K562 (cell line): Measurements from ENCODE around the gene ZNF646. TPM values are rescaled to one million over a fixed set of nuclear protein-coding genes. Genes with fewer than 3 reads are reported as not detected.

Experiments used
- E2F8 ChIP-seq: fragments of 450-650 bp; IDR thresholded peaks from 2 replicates; pipeline ENCODE4 v1.7.1; 2018; ENCODE audit warnings: mild to moderate bottlenecking, low read depth; ENCODE audit not compliant: partially characterized antibody
- HSF4 ChIP-seq: fragments of 250-450 bp; sonication (Bioruptor Pico); IDR thresholded peaks from 2 replicates; pipeline ENCODE4 v2.1.2; 2022; ENCODE audit warnings: mild to moderate bottlenecking, moderate library complexity, borderline replicate concordance
- PTBP1 ChIP-seq: fragments of 200-400 bp; formaldehyde crosslinking; IDR thresholded peaks from 2 replicates; pipeline ENCODE4 v1.6.1; 2017; ENCODE audit warnings: low read depth, low read length
- RBBP5 ChIP-seq: fragments of 200-600 bp; sonication (generic); IDR thresholded peaks from 2 replicates; pipeline ENCODE4 v1.6.1; 2012; ENCODE audit warnings: borderline replicate concordance, mild to moderate bottlenecking, low read length, control low read depth, inconsistent platforms; ENCODE audit not compliant: insufficient read depth, poor library complexity, severe bottlenecking
- RFX5 ChIP-seq: IDR thresholded peaks from 2 replicates; pipeline ENCODE4 v1.6.1; 2011; ENCODE audit warnings: low read depth, mild to moderate bottlenecking, improper control_type of control experiment, low read length
- RUNX1 ChIP-seq: sonication (generic); IDR thresholded peaks from 2 replicates; pipeline ENCODE4 v1.6.1; 2016; ENCODE audit warnings: antibody characterized with exemption, low read depth
- STAG1 ChIP-seq: sonication (generic); formaldehyde crosslinking; IDR thresholded peaks from 2 replicates; pipeline ENCODE4 v1.5.0; 2020; ENCODE audit warnings: missing genetic modification reagents, borderline replicate concordance
- TAL1 ChIP-seq: fragments of 450-650 bp; IDR thresholded peaks from 2 replicates; pipeline ENCODE4 v1.6.1; 2016; ENCODE audit warnings: mild to moderate bottlenecking
- ZNF408 ChIP-seq: fragments of 250-450 bp; sonication (Bioruptor Pico); IDR thresholded peaks from 2 replicates; pipeline ENCODE4 v1.4.0; 2020; ENCODE audit warnings: low read depth, mild to moderate bottlenecking, moderate library complexity
- ZNF644 ChIP-seq: fragments of 200-800 bp; sonication (Bioruptor generic); IDR thresholded peaks from 2 replicates; pipeline ENCODE4 v1.6.1; 2016; ENCODE audit warnings: low read depth, missing genetic modification characterization, missing compliant biosample characterization
- ZNF695 ChIP-seq: fragments of 450-650 bp; formaldehyde crosslinking; IDR thresholded peaks from 2 replicates; pipeline ENCODE4 v1.4.0; 2020; ENCODE audit warnings: mild to moderate bottlenecking, moderate library complexity
- polyA plus RNA-seq, 8 experiments: library from polyadenylated mRNA; depleted of rRNA in 4 of 8; stranded (reverse) in 5 of 8; unstranded in 3 of 8; fragments of >200 nt; fragmentation: Nextera tagmentation in 2 of 8; fragmentation: Illumina TruSeq in 1 of 8; extraction: Ambion mirVana in 2 of 8; extraction: Trizol in 1 of 8; gene quantifications; 2 replicates each; pipeline versions ENCODE4 v1.2.1 to v1.2.3, GENCODE V29; 2011 to 2014; ENCODE audit warnings: inconsistent platforms in 1 of 8, missing spikeins in 1 of 8
- total RNA-seq, 7 experiments: library from RNA; depleted of rRNA in 6 of 7; stranded (reverse); fragments of >200 nt in 6 of 7; fragmentation: Illumina TruSeq in 2 of 7; extraction: Trizol in 2 of 7; gene quantifications; 2 replicates each; pipeline versions ENCODE4 v1.2.1 to v1.2.3, GENCODE V29; 2011 to 2021; ENCODE audit warnings: low replicate concordance in 1 of 7
- TF ChIP-seq, protein P1 (sequence below): fragments of 450-650 bp; IDR thresholded peaks from 2 replicates; pipeline ENCODE4 v1.6.1; 2016
- TF ChIP-seq, protein P2 (sequence below), 3 experiments: fragments of 200-800 bp in 1 of 3; fragments of 250-450 bp in 1 of 3; fragments of 450-650 bp in 1 of 3; sonication (Bioruptor Pico) in 1 of 3; sonication (Bioruptor generic) in 1 of 3; formaldehyde crosslinking in 1 of 3; IDR thresholded peaks; 2 replicates each; pipeline versions ENCODE4 v1.6.1 to v1.8.0; 2016 to 2022; ENCODE audit warnings: mild to moderate bottlenecking in 2 of 3, missing genetic modification characterization in 2 of 3, missing compliant biosample characterization in 1 of 3, moderate library complexity in 1 of 3
- TF ChIP-seq, protein P3 (sequence below): fragments of 250-450 bp; sonication (Bioruptor Pico); IDR thresholded peaks from 2 replicates; pipeline ENCODE4 v1.8.0; 2022; ENCODE audit warnings: inconsistent platforms, mild to moderate bottlenecking, moderate library complexity, borderline replicate concordance
- TF ChIP-seq, protein P4 (sequence below): sonication (generic); formaldehyde crosslinking; IDR thresholded peaks from 2 replicates; pipeline ENCODE4 v1.4.0; 2020; ENCODE audit warnings: mild to moderate bottlenecking, missing genetic modification reagents

Gene ZNF646
- total and polyA plus RNA-seq, 9 of the 15 experiments (the other 6 are each of a cell fraction or from before 2014, with no cell fraction given): 0.08 to 20.6 (median 8.0) TPM

GRCh38 chr16:31073142-31073969, 866 bp upstream of the ZNF646 start (continued):
- TF ChIP-seq, protein P1, sequence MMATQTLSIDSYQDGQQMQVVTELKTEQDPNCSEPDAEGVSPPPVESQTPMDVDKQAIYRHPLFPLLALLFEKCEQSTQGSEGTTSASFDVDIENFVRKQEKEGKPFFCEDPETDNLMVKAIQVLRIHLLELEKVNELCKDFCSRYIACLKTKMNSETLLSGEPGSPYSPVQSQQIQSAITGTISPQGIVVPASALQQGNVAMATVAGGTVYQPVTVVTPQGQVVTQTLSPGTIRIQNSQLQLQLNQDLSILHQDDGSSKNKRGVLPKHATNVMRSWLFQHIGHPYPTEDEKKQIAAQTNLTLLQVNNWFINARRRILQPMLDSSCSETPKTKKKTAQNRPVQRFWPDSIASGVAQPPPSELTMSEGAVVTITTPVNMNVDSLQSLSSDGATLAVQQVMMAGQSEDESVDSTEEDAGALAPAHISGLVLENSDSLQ: no peak
- TF ChIP-seq E2F8: no peak
- TF ChIP-seq ZNF695 (CRISPR knock-in tag): no peak
- TF ChIP-seq, protein P2, sequence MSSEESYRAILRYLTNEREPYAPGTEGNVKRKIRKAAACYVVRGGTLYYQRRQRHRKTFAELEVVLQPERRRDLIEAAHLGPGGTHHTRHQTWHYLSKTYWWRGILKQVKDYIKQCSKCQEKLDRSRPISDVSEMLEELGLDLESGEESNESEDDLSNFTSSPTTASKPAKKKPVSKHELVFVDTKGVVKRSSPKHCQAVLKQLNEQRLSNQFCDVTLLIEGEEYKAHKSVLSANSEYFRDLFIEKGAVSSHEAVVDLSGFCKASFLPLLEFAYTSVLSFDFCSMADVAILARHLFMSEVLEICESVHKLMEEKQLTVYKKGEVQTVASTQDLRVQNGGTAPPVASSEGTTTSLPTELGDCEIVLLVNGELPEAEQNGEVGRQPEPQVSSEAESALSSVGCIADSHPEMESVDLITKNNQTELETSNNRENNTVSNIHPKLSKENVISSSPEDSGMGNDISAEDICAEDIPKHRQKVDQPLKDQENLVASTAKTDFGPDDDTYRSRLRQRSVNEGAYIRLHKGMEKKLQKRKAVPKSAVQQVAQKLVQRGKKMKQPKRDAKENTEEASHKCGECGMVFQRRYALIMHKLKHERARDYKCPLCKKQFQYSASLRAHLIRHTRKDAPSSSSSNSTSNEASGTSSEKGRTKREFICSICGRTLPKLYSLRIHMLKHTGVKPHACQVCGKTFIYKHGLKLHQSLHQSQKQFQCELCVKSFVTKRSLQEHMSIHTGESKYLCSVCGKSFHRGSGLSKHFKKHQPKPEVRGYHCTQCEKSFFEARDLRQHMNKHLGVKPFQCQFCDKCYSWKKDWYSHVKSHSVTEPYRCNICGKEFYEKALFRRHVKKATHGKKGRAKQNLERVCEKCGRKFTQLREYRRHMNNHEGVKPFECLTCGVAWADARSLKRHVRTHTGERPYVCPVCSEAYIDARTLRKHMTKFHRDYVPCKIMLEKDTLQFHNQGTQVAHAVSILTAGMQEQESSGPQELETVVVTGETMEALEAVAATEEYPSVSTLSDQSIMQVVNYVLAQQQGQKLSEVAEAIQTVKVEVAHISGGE (CRISPR knock-in tag; IDR thresholded peaks at IDR 0.05): peak in 1 of 3 experiments; percentile 74; a peak in 2 of 6 replicates
- TF ChIP-seq RUNX1: no peak
- TF ChIP-seq PTBP1: 0 out of 2 replicates have a peak, but pooled peaks have one; percentile 39
- TF ChIP-seq, protein P3, sequence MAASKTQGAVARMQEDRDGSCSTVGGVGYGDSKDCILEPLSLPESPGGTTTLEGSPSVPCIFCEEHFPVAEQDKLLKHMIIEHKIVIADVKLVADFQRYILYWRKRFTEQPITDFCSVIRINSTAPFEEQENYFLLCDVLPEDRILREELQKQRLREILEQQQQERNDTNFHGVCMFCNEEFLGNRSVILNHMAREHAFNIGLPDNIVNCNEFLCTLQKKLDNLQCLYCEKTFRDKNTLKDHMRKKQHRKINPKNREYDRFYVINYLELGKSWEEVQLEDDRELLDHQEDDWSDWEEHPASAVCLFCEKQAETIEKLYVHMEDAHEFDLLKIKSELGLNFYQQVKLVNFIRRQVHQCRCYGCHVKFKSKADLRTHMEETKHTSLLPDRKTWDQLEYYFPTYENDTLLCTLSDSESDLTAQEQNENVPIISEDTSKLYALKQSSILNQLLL (CRISPR knock-in tag): no peak
- peak; percentile 96 for TF ChIP-seq RBBP5
- no peak for TF ChIP-seq TAL1
- TF ChIP-seq STAG1: no peak
- 0 out of 2 replicates have a peak, but pooled peaks have one; percentile 21 for TF ChIP-seq ZNF408 (CRISPR knock-in tag)
- TF ChIP-seq ZNF644 (tag): peak; percentile 28; the same call in 1 of the 2 replicates
- TF ChIP-seq, protein P4, sequence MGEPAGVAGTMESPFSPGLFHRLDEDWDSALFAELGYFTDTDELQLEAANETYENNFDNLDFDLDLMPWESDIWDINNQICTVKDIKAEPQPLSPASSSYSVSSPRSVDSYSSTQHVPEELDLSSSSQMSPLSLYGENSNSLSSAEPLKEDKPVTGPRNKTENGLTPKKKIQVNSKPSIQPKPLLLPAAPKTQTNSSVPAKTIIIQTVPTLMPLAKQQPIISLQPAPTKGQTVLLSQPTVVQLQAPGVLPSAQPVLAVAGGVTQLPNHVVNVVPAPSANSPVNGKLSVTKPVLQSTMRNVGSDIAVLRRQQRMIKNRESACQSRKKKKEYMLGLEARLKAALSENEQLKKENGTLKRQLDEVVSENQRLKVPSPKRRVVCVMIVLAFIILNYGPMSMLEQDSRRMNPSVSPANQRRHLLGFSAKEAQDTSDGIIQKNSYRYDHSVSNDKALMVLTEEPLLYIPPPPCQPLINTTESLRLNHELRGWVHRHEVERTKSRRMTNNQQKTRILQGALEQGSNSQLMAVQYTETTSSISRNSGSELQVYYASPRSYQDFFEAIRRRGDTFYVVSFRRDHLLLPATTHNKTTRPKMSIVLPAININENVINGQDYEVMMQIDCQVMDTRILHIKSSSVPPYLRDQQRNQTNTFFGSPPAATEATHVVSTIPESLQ (CRISPR knock-in tag): no peak
- no peak for TF ChIP-seq RFX5
- no peak for TF ChIP-seq HSF4 (CRISPR knock-in tag)
